Fibroblast of upper back skin (primary cell): ENCODE results near the gene EXOSC9.
A peak's percentile ranks its signal among the peaks of the same experiment; 100 is the strongest.
"Not testable (repeated sequence)": the region's sequence is repeated elsewhere in the genome, so short reads cannot be mapped to it uniquely, and the experiment has no call there.

Experiments used
- DNase-seq: peaks from one replicate; pipeline ENCODE4 v3.0.0-alpha.2; 2013

Gene EXOSC9

GRCh38 chr4:121800961-121801714 is at the start of gene EXOSC9:
Gene EXOSC9, plus strand, starts transcription at chr4:121801323. Its CDS starts 102 bp downstream, at chr4:121801425.
- DNase-seq, result peak; percentile 95

DNA sequence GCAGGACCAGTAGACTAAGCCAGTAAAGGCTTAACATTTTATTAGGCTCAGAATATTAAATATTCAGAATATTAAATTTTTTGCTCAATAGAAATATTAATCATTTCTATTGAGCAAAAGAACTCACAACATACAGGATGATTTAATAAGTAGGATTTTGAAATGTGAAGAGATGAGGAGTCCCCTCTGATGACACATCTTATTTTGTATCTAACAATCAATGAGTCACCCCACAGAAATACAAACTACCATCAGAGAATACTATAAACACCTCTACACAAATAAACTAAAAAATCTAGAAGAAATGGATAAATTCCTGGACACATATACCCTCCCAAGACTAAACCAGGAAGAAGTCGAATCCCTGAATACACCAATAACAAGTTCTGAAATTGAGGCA is 49.0 kb upstream of the EXOSC9 start:
- DNase-seq, result not testable (repeated sequence)

GRCh38 chr4:121758925-121759568 is 42.1 kb upstream of the EXOSC9 start:
- DNase-seq, result no peak

- DNase-seq, result no peak
Measured at GRCh38 chr4:121760205-121760604, 40.9 kb upstream of the EXOSC9 start.

DNA sequence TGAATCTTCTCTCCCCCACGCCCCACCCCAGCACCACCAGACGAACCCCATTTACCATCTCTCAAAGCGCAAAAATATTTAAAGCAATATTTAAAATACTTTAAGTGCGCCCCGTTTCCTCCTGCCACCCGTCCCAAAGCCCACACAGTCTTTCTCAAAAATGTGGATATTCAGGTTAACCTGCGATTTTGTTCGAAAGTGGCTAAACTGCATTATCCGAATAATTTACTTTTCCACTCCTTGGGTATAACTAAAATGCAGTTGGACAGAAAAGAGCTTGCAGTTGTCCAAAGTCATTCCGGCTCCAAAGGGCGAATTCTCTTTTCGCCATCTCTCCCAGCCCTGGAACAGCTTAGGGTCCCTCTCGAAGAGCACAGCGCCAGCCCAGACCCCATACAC is 36.8 kb upstream of the EXOSC9 start:
- no peak for DNase-seq

DNA sequence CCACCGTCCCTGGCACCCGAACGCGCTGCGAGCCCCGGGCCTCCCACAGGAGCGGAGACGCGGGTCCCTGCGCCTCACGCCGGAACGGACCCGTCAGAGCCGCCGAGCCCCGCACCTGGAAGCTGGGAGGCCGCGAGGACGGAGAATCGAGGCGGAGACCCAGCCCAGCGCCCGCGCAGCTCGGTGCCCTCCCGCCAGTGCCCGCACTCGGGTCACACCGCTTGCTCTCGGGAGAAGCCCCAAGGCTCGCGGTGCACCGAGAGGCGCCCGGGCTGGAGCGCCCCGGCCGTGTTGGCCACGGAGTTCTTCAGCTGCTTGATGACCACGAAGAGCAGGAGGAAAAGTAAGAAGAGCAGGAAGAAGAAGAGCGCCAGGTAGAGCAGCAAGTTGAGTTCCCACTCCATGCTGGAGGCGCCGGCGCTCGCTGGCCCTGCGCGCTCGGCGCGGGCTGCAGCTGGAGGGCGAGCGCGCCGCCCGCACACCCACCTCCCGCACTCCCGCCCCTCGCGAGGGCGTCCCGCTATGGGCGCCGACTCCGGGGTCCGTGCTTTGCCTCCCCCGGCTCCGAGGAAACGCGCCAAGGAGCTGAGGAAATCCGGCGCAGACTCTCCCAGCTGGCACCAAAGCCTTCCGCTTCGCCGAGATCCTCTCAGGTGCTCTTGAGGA is 36.3 kb upstream of the EXOSC9 start, which contains the start of gene SMIM43:
SMIM43 (minus strand) TSS at position 463 of the 666 bp plus-strand sequence; CDS start at position 404, 59 bp downstream.
- DNase-seq, result no peak

DNA sequence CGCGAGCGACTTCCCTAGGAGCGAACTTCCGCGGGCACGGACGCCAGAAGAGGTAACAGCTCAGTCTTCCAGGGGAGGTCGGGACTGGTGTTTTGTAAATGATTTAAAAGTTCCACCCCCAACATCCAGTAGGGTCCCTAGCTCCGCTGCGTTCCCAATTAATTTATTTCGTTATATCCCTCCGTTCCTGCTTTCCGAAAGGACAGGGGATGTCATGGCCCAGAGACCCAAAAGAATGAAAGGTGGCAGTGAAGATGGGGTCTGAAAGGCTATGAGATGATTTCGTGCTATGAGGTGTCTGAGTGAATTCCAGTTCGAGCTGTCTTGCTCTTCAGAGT is 35.8 kb upstream of the EXOSC9 start:
- no peak for DNase-seq

- DNase-seq, result no peak
Measured at GRCh38 chr4:121765971-121766538, 35.1 kb upstream of the EXOSC9 start.

- DNase-seq, result no peak
Measured at GRCh38 chr4:121767166-121767565, 34.0 kb upstream of the EXOSC9 start.

DNA sequence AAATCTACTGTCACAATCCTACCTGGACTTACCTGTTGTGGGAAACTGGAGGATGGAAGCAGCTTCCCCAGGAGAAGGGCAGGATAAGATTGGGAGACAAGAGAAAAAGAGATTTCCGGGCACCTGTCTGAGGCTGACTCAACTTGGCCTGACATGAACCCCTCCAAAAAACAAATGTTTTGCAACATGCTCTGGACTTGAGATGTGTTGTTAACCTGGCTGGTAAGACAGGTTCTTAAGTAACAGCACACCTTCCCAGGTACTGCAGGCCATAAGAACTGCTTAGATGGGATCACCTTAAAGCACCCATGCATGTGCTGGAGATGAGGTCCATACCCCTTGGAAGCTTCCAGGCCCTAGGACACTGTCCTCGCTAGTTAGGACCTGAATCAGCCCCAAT is 31.8 kb upstream of the EXOSC9 start:
- DNase-seq, result no peak

DNA sequence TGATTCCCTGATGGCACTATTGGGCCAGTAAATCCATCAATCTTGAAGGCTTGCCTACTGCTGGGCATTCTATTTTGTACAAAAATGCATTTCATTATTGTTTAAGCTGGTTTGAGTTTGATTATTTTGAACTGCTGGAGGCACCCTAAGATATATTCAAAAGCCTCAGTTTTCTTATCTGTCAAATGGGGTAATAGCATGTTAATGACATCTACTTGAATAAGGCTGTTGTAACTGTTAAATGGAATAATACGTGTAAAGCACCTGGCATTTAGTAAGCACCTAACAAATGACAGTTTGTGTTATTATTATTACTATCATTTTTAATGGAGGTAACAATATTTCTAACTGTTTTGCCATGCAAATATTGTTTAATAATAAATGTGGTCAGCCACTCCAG is 29.3 kb upstream of the EXOSC9 start:
- no peak for DNase-seq

DNA sequence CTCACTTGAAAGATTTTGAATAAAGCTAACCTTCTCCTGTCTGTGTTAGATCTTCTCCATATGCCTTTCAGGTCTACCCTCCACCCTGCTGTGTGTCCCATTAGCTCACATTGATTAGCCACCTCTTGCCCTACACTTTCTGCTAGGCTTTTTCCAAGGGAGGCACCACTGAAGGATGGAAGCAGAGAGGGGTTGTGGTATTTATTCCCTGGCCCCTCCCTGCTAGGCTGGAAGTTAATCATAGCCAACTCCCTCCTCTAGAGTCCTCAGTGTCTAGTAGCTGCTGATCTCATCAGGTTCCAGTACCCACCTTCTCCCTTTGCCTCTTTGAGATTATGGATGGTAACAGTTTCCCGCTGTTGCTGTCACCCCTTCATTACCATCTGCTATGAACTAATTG is 27.2 kb upstream of the EXOSC9 start:
- no peak for DNase-seq

DNA sequence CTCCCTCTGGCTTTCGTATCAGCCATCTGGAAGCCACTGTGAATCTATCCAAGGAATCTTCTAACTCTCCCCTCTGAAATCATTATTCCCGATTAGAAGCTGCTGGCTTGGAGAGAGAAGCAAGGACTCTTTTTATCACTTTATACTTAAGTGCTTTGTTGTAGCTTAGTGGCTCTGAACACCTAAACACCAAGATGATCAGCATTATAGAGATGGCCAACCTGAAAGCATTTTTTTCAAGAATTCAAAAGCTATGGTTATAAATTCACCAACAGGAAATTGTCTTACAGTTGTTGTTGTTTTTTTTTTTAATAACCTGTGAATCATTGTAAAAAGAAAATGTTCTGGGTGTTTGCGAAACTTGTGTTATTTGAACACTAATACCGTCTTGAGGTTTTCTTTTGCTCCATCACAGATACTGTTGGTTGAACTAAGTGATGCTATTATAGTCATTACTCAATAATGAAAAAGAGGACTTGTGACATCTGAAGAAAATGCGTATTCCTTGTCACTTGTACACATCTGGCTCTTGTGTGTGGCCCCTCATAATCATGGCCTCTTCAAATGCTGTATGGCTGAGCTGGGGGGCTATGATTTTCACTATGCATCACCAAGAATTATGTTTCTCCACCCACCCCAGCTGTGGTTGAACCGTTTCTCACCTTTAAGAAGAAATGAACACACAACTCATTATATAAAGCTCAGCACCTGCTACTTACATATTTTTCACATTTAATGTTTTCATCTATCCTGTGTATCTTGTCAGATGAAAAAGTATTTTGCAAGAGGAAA is 24.3 kb upstream of the EXOSC9 start:
- DNase-seq, result no peak

DNA sequence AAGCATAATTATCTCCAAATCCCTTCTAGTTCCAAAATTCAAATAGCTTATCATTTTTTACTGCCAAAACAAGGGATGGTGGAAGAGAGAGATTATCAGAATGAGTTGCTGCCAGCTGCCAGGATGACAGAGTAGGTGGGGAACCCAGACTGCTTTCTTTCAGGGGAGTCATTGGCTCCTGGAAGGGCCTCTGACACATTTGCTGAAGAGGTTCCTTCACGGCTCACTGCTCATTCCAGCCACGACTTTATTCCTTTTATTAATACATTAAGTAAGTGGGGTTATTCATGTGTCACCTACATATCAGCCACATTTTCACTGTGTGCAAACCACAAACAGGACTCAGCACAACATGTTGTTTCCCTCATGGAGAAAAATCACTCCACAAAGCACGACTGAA is 23.5 kb upstream of the EXOSC9 start:
- DNase-seq, result no peak

DNA sequence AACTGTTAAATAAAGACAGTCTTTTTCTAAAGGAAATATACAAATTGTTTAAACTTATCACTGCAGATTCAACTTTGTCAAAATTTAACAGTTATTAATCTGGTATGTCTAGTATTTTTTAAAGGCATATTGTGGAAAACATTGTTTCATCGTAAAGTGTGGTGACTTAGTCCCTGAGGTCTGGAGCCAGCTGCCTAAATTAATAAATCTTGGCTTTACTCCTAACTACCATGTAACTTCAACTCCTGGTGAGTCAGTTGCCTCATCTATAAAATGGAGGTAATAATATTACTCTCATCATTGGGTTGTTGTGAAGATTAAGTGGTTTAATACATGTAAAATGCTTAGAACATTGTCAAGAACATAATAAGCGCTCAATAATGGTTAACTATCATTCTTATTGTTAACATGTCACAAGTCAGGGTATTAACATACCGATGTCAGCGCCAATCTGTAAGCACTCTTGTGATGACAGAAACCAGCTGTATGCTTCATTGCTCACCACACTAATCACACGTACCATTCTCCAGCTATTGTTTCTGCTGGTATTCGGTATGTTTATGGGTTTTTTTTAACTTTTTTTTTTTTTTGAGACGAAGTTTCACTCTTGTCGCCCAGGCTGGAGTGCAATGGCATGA is 22.0 kb upstream of the EXOSC9 start:
- peak; percentile 62 for DNase-seq

DNA sequence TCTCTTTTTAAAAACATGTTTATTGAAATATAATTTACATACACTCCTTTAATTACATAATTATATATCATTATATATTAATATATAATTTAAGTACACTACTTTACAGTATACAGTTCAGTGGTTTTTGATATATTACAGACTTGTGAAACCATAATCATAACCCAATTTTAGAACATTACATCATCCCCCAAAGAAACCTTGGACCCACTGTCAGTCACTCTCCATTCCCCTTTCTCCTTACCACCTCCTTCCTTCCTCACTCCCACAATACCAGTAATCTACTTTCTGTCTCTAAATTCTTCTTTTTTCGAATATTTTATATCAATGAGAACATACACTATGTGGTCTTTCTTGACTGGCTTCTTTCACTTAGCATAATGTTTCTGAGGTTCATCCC is 17.9 kb upstream of the EXOSC9 start:
- no peak for DNase-seq

GRCh38 chr4:121784401-121784800 is 16.7 kb upstream of the EXOSC9 start:
- peak; percentile 39 for DNase-seq

- DNase-seq, result peak; percentile 99
Measured at GRCh38 chr4:121784975-121785374, 16.1 kb upstream of the EXOSC9 start.

DNA sequence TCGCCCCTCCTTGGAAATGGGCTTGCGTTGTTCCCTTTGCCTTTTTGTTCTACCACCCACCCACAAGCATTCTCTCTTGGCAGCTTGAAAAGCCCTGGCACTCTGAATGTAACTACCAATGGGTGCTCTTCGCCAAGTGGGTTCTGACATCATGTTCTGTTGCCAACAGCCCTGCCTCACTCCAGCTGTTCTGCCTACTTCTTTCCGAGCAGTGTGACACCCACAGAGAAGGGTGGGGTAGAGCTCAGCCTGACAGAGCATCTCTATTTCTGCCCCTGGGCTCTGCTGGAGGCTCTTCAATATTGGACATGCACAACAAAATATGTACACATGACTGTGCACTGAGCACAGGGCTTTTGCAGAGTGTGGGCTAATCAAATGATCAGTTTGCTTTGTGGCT is 15.6 kb upstream of the EXOSC9 start:
- peak; percentile 40 for DNase-seq

DNA sequence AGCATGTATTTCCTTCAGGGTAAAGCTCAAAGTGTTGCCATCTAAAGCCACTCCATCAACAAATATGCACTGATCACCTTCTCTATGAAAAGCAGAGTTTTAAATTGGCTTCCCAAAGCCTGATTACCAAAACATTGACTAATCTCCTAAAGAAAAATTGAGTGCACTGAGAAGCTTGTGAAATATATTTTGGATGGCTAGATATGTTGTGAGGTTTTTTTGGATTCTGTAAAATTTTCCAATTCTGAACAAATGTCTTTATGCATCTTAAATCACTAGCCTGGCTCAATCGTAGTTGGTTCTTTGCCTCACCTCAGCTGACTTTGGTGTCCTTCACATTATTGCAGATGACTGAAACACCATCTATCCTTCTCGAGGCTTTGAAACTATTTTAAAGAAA is 14.9 kb upstream of the EXOSC9 start:
- no peak for DNase-seq

GRCh38 chr4:121788896-121789295 is 12.2 kb upstream of the EXOSC9 start:
- no peak for DNase-seq

DNA sequence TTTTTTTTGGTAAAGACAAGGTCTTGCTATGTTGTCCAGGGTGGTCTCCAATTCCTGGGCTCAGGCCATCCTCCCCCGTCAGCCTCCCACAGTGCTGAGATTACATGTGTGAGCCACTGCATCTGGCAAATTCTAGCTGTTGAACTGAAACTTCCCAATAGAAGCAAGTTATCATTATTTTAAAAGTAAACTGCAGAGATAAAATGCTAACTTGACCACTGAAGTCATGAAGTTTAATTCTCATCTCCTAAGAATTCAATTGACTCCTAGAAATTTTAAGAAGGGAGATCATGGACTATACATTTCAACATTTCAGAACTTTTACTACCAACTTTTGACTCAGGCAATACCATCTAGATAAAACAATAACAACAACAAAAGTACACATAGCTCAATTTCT is 11.7 kb upstream of the EXOSC9 start:
- peak; percentile 77 for DNase-seq
